EH (cell line): Measurements from ENCODE around the gene C4A.
"Not testable (repeated sequence)": the region's sequence is repeated elsewhere in the genome, so short reads cannot be mapped to it uniquely, and the experiment has no call there.

Experiments used
- DNase-seq: peaks from one replicate; pipeline ENCODE4 v3.0.0-alpha.2; 2015; ENCODE audit warnings: low read depth

The C4A gene

GRCh38 chr6:31980998-31981397, 859 bp upstream of the C4A start:
- not testable (repeated sequence) for DNase-seq

- DNase-seq, result not testable (repeated sequence)
These were observed 7.5 kb downstream of the C4A start for GRCh38 chr6:31989363-31989762.

DNA sequence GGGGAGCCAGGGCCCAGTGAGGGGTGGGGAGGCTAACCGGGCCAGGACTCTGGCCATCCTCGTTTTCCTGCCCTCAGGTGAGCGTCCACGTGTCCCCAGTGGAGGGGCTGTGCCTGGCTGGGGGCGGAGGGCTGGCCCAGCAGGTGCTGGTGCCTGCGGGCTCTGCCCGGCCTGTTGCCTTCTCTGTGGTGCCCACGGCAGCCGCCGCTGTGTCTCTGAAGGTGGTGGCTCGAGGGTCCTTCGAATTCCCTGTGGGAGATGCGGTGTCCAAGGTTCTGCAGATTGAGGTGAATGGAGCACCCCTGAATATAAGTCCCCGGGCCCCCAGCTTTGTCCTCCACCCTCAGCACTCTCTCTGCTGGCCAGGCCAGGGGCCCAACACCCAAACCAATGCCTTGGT, 12.6 kb downstream of the C4A start:
- DNase-seq, result not testable (repeated sequence)

DNA sequence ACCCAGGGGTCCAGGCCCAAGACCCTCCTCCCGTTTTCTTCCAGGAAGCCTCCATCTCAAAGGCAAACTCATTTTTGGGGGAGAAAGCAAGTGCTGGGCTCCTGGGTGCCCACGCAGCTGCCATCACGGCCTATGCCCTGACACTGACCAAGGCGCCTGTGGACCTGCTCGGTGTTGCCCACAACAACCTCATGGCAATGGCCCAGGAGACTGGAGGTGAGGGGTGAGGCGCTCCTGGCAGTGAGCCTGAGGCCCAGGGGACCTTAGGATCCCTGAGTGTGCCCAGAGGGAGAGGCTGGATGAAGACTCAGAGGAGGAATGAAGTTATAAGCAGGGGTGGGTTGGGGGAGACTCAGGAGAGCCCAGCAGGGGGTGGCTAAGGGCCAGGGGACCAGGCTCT, 14.5 kb downstream of the C4A start:
- not testable (repeated sequence) for DNase-seq

DNA sequence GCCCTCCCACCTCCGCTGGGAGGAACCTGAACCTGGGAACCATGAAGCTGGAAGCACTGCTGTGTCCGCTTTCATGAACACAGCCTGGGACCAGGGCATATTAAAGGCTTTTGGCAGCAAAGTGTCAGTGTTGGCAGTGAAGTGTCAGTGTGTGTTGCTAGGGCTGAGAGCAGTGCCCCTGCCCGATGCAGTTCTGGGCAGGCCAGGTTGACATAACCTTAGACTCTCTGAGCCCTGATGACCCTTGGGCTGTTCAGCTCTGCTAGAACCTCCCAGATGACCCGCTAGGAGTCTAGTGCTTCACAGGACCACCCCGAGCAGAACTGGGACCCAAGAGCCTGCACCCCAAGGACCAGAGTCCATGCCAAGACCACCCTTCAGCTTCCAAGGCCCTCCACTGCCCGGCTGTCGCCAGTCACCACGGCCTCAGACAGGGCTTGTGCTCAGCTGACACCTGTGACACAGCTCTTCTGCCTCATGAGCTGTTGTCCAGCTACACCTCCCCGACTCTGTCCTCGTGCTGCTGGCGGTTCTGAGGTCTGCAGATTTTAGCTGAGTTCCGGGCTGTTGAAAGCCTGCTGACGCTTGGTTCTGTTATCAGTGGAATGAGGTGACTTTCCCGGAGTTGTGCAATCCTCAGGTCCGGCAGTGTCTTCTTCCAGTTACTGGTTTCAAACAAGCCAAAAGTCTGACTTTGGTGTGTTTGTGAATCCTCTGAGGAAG, 20.9 kb downstream of the C4A start:
- not testable (repeated sequence) for DNase-seq

DNA sequence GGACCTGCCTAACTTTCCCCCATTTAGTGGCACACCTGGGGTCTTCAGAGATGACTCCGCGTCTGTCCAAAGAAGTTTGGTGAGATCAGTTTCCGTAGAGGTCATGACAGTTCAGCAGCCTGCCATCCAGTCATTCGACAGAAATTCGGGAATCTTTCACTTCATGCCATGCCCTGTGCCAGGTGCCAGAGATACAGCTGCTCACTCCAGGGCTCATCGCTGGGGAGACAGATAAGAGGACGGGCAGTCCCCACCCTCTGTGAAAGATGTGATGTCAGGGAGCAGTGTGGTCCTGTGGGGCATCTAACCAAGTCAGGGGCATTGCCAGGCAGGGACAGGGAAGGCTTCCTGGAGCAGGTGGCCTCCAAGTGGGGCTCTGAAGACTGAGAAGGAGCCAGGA, 21.4 kb downstream of the C4A start:
- not testable (repeated sequence) for DNase-seq

- DNase-seq, result not testable (repeated sequence)
These were observed 22.5 kb downstream of the C4A start for GRCh38 chr6:32004393-32004792.

DNA sequence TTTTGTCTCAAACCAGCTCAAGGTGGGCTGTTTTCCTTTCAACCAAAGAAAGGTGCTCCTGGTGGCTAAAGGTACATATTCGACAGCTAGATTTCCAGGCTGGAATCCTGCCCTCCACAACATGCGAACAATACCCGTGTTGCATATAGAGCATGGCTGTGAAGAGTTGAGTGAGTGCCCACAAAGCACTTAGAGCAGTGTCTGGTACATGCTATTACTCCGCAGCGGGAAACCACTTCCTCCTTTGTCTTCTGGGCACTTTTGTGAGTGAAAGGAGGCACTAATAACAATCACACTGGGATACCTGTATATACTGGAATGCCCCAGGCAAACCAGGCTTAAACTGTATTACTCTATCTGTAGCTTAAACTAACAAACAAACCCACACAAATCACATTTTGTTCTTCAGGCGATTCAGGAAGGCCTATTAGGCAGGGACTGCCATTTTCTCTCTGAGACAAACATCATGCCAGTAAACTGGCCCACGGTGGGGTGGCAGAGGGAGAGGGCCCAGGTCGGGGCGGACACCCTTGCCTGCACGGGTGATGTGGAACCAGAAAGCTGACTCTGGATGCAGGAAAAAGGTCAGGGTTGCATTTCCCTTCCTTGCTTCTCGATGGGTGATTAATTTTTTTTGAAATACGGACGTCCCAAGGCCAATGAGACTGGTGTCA, 23.1 kb downstream of the C4A start:
- not testable (repeated sequence) for DNase-seq

DNA sequence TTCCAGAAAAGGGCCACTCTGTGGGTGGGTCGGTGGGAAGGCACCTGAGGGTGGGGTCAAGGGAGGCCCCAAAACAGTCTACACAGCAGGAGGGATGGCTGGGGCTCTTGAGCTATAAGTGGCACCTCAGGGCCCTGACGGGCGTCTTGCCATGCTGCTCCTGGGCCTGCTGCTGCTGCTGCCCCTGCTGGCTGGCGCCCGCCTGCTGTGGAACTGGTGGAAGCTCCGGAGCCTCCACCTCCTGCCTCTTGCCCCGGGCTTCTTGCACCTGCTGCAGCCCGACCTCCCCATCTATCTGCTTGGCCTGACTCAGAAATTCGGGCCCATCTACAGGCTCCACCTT, 23.7 kb downstream of the C4A start:
- not testable (repeated sequence) for DNase-seq

GRCh38 chr6:32005991-32006529, 24.2 kb downstream of the C4A start:
- not testable (repeated sequence) for DNase-seq

GRCh38 chr6:32007086-32007485, 25.2 kb downstream of the C4A start:
- DNase-seq, result not testable (repeated sequence)

- DNase-seq, result not testable (repeated sequence)
These were observed 26.2 kb downstream of the C4A start for GRCh38 chr6:32008037-32008436.

DNA sequence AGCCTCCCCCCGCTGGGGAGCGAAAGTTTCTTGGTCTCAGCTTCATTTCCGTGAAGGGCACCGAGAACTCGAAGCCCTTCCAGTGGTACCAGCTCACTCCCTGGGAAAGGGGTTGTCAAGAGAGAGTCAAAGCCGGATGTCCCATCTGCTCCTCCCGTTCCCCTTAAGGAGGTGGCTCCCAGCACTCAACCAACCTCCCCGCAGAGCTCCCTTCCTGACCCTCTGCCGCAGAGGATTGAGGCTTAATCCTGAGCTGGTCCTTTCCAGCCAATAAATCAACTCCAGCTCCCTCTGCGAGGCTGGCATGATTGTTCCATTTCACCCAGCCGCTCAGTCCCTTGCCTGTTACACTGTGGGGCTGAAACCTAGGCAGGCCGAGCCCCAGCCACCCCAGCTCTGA, 26.8 kb downstream of the C4A start:
- DNase-seq, result peak; percentile 1

DNA sequence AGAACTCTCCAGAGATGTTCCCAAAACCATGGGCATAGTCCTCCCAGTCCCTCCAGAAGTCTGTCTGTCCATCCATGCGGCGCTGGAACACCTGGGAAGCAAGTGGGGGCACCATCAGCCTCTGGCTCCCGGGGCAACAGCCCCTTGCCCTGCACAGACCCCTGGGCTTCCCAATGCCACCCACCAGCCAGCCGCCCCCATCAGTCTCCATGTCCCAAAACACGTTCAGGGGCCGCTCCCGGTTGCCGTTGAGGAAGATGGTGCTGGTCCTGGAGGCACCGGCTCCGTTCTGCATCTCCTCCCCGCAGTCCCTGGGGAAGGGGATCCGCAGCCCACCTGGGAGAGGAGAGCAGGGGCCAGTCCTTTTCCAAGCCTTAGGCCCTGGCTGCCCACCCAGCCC, 27.7 kb downstream of the C4A start:
- DNase-seq, result not testable (repeated sequence)

- DNase-seq, result not testable (repeated sequence)
These were observed 29.1 kb downstream of the C4A start for GRCh38 chr6:32010856-32011530.

GRCh38 chr6:32012941-32013617, 31.2 kb downstream of the C4A start:
- DNase-seq, result not testable (repeated sequence)

DNA sequence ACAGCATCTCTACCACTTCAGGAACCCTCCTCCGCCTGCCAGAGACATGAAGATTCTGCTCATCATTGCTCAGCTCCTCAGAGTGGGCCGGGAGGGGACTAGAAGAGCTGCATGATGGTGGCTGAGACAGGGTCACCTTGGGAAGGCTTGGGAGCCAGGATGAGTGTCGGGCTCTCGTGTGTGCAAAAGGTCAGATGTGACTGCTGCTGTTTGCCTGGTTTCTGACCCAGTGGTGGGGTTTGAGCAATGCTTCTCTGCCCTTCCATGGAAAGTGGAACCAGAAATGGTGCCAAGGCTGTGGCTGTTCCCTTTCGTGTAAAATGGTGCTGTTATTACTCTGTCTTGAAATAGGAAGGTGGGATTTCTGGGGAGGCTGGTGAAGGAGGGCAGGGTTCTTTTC, 31.9 kb downstream of the C4A start:
- DNase-seq, result not testable (repeated sequence)

DNA sequence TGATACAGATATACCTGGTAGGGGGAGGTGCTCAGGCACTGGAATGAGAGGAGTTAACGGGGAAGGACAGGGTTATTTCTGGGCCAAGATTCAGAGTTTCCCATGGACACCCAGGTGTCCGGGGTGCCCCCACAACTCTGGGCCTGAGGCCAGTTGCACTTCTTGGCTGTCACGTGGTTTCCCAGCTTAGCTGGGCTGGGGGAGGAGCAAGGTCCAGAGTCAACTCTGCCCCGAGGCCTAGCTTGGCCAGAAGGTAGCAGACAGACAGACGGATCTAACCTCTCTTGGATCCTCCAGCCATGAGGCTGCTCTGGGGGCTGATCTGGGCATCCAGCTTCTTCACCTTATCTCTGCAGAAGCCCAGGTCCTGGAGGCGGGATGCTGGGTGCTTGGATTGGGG, 32.7 kb downstream of the C4A start, which contains the start of gene C4B:
TSS of gene C4B (plus strand) at position 249 of the 400 bp plus-strand sequence. CDS start at position 300, 51 bp downstream.
- DNase-seq, result not testable (repeated sequence)

DNA sequence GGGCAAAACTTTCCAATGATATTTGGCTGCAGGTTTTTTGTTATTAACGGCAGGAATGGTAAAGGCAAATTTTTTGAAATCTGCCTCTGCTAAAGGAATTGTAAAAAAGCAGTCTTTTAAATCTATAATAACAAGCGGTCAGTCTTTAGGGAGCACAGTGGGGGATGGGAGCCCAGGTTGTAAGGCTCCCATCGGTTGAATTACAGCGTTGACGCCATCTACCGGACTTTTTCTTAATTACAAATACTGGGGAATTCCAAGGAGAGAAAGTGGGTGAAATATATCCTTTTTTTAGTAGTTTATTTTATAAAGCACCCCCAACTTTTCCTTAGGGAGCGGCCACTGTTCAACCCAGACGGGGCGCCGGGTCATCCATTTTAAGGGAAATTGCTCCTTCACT, 40.2 kb downstream of the C4A start:
- DNase-seq, result not testable (repeated sequence)

DNA sequence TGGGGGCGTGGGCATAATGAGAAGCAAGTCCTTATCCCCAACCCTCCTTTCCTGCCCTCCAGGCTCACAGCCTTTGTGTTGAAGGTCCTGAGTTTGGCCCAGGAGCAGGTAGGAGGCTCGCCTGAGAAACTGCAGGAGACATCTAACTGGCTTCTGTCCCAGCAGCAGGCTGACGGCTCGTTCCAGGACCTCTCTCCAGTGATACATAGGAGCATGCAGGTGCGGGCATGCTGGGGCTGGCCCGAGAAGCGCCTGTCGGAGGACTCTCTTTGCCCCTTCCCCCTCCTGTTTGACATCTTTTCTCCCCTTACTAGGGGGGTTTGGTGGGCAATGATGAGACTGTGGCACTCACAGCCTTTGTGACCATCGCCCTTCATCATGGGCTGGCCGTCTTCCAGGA, 46.8 kb downstream of the C4A start:
- not testable (repeated sequence) for DNase-seq

- DNase-seq, result not testable (repeated sequence)
These were observed 47.7 kb downstream of the C4A start for GRCh38 chr6:32029553-32029952.
